CD4-positive, alpha-beta T cell treated with Interleukin-15 for 1 hour (primary cell): Measurements from ENCODE around the gene DOK3.

ENCODE experiments used
- DNase-seq: peaks from one replicate; pipeline ENCODE4 v3.0.0-alpha.2; 2020

Gene DOK3, protein sequence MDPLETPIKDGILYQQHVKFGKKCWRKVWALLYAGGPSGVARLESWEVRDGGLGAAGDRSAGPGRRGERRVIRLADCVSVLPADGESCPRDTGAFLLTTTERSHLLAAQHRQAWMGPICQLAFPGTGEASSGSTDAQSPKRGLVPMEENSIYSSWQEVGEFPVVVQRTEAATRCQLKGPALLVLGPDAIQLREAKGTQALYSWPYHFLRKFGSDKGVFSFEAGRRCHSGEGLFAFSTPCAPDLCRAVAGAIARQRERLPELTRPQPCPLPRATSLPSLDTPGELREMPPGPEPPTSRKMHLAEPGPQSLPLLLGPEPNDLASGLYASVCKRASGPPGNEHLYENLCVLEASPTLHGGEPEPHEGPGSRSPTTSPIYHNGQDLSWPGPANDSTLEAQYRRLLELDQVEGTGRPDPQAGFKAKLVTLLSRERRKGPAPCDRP

GRCh38 chr5:177509381-177509951 is at the start of gene DOK3:
DOK3 (minus strand) TSS chr5:177509826; CDS start chr5:177509540, 286 bp downstream.
- DNase-seq = peak; percentile 55

DNA sequence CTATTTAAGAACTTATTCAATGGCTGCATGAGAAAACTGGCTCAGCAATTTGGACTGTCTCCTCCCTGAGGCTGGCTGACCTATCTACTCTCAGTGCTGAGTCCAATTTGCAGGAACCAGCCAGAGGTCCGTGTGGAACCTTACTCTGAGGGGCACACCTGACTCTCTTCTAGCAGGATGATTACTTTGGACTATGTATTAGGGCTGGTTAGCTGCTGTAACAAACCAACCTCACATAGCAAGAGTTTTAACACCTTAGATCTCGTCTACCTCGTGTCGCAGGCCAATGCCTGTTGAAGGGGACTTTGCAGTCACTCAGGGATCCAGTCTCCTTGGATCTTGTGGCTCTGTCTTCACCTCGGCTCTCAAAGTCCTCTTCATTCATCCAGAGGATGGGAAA is 48.2 kb upstream of the DOK3 start:
- DNase-seq = no peak

DNA sequence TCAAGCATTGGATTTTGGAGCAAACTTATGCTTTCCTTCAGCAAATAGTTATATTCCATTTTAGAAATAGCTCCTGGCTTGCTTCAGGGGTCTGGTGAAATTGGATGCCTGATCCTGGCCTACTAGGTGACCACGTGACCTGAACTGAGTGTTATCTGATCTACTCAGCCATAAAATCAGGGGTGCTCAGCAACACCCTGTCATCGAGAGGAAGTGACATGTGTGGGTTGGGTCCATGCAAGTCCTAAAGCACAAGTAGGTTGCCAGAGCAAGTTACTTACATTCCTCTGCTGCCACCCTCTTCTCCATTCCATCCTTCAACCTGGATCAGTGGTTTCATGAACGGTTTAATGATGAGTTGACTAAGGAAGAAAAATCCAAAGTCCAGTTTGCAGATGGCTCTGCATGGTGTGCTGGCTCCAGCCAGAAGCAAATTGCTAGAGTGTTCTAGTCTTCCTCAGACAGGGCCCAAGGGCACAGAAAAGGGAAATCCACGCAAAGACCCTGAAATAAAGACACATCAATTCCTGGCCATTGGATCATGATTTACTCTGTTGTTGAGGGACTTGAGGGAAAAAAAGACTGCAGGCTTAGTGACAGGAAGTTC is 47.5 kb upstream of the DOK3 start:
- DNase-seq = no peak

DNA sequence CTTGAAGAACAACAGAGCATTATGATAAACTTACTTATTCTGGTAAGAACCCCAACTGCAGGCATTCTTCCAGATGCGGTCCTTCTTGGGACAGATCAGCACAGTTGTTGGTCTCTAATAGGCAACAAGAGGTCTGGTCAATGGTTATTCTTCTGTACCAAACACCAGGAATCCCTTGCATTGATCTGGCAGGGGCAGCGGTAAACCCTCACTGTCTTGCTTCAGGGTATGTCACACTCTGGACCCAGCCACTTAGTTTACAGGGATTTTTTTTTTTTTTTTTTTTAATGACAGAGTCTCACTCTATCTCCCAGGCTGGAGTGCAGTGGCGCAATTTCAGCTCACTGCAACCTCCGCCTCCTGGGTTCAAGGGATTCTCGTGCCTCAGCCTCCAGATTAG is 46.0 kb upstream of the DOK3 start:
- no peak for DNase-seq

DNA sequence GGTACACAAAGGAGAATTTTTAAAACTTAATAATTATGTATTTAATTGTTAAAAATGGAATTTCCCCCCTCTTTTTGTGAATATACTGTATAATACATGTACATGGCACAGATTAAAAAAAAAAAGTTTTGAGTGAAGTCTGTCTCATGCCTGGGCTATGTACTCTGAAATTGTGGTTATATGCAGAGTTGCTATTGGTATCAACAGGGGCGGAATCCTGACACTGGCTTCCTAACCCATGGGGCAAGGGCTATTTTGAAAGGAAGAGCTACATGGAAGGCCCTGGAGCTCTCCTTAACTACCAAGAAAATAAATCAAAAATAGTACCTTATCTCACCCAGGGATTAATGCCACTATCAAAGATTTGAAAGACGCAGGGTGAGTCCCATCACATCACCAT is 45.6 kb upstream of the DOK3 start:
- no peak for DNase-seq

GRCh38 chr5:177554474-177555111 is 45.0 kb upstream of the DOK3 start, which contains the start of gene FAM193B:
FAM193B (minus strand) TSS chr5:177554563; CDS start chr5:177554458, 105 bp downstream.
- DNase-seq = peak; percentile 94

- DNase-seq = peak; percentile 18
Observed at GRCh38 chr5:177553671-177554429, 44.2 kb upstream of the DOK3 start.

- DNase-seq = no peak
Observed at GRCh38 chr5:177552839-177553455, 43.3 kb upstream of the DOK3 start.

- DNase-seq = no peak
Observed at GRCh38 chr5:177550122-177550521, 40.5 kb upstream of the DOK3 start.

GRCh38 chr5:177548495-177548894 is 38.9 kb upstream of the DOK3 start:
- no peak for DNase-seq

DNA sequence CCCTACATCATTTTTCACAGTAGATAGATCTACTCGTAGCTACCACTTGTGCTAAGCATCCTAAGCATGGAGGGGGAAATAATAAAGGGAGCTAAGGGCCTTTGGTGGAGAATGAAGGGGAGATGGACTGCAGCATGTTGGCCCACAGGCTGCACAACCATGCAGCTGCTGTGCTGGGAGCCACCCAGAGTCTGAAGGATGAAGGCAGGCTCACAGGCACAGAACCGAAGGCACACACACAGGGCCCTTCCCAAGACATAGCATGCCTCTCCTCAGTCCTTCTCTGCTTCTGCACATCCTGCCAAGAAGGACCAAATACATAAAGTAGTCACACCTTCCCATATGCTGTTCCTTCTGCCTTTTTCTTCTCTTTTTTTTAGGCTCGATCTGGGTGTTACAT is 38.1 kb upstream of the DOK3 start:
- no peak for DNase-seq

- peak; percentile 23 for DNase-seq
Observed at GRCh38 chr5:177546258-177546741, 36.7 kb upstream of the DOK3 start.

- DNase-seq = peak; percentile 49
Observed at GRCh38 chr5:177545487-177546257, 36.0 kb upstream of the DOK3 start.

GRCh38 chr5:177542816-177543465 is 33.3 kb upstream of the DOK3 start:
- DNase-seq = no peak

DNA sequence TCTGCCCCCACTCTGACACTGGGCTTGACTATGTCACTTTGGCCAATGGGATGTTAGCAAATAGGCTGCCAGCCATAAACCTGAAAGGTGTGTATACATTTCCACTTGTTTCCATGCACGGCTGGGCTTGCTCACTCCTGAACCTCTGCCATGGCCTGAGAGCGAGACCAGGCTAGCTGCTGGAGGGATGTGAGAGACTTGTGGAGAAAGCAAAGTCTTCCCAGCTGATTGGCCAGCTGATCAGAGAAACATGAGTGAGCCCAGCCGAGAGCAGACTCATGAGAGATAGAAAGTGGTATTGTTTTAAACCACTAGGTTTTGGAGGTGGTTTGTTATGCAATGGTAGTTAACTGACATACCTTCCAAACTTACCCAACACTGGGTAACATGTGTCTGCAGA is 30.8 kb upstream of the DOK3 start:
- DNase-seq = no peak

GRCh38 chr5:177539411-177539810 is 29.8 kb upstream of the DOK3 start:
- DNase-seq = no peak

GRCh38 chr5:177538876-177539275 is 29.2 kb upstream of the DOK3 start:
- DNase-seq = no peak

DNA sequence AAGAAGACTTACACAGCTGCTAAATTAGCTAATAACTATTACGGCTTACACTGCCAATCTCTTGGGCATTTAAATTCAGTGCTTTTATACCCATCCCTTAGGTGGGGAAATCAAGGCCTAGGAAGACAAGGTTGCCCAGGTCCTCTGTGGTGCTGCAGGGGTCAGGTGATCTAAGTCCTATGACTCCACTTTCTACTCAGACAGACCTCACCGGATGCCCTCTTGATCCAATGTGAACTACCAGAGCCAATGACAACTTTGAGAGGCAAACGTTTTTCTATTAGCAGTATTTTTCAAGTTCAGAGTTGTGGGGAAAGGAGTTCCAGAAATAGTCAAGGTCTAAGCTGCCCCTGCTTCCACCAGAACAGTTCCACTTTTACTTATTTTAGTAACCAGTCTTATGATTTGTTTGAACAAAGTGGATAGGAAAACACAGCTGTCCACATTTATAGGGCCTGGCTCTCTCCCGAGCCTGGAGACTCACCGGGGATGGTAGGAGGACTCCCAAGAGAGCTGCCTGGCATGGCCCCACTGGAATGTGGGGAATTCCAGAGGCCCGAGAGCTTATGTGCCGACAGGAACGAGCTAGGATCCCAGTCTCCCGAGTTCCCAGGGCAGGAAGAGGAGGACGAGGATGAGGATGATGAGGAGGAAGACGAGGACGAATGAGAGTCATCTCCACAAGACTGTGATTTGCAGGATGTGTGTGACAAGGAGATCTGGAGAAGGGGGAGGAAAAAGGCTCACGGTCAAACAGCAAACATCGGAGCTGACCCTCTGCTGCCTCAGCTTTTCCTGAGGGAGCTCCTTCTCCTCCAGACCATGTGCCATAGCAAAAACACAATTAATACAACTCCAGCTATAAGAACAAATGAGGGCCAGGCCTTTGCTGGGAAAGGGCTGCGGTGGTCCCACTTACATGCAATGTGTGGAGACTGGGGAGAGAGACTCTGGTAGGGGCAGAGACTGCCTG is 28.0 kb upstream of the DOK3 start:
- DNase-seq = no peak

- DNase-seq = no peak
Observed at GRCh38 chr5:177536386-177536785, 26.8 kb upstream of the DOK3 start.
